Measurements from ENCODE around the gene ACP4.
"Not testable (repeated sequence)": the region's sequence is repeated elsewhere in the genome, so short reads cannot be mapped to it uniquely, and the experiment has no call there.

Gene ACP4

DNA sequence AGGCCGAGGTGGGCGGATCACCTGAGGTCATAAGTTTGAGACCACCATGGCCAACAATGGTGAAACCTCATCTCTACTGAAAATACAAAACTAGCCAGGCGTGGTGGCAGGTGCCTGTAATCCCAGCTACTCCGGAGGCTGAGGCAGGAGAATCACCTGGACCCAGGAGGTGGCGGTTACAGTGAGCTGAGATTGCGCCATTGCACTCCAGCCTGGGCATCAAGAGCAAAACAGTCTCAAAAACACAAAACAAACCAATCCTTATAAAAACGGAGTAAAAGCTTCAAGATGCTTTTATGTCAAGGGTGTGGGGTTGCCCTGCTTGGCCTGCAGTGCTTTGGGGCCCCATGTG lies 7.2 kb downstream of the ACP4 start:
- no peak for DNase-seq

DNA sequence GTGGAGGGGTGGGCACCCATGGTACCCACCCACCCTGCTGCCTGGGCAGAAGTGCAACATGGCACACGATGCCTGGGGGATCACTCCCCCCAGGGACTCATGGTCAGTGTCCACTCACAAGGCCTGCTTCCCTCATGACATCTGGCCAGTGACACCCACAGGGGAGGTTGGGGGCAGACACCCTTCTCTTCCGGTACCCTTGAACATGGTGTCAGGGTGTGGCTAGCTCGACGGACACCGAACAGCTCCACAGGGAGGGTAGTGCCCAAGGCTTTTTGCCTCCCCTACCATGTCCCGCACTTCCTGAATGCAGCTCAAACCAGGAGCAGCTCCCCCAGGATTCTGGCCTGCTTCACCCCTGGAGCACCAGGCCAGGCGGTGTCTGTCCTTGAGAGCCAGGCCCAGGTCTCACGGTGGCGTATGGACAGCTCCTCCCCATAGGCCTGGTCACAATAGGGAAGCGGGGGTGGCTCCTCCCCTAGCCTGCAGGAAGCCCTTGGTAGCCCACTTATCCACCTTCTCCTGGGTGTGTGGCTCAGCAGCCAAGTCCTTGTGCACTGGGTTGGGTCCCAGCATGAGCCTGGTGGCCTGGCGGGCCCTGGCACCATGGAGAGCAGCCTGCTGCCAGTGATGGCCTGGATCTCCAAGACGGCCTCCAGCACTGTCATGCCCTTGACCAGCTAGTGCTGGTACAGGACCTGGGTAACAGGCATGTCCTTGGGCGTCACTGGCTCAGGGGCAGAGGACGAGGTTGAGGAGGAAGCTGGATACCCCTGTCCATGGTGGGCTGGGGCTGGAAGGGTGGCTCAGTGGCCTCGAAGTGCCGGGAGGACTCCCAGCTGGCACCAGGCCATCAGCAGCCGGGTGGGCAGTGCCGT lies 7.8 kb downstream of the ACP4 start:
- DNase-seq: no peak

DNA sequence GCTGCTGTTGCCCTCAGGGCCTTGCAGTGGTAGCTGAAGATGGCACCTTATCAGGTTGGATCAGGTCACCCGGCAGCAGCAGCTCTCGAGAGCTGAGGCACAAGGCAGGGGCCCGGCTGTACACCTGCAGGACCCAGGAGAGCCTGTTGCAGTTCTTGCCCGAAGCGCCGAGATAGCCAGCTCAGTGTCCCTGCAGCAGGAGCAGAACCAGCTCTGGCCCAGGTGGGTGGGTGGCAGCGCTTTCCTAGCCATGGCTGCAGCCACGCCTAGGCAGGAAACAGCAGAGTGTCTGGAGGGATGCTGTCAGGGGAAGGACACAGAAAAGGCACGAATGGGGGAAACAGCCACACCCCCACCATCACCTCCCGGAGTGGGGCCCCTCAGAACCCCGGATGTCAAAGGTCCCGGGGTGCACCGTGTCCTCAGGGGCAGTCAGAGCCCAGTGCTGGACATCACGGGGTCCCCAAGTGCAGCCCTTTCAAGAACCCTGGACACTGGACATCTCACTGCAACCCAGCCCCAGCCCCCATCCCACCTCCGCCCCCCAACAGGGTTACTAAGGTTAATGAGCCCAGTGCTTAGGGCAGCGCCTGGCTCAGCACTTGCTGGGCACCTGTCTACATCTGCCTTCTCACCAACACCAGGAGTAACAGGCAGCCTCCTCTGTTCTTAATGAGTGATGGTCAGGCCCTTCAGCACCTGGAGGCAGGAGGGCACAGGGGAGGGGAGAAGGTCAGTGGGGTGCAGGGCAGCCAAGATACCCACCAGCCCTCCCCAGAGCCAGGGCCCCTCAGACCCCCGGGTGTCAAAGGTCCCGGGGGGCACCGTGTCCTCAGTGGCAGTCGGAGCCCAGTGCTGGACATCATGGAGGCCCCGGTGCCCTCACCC lies 8.7 kb downstream of the ACP4 start:
- no peak for DNase-seq

DNA sequence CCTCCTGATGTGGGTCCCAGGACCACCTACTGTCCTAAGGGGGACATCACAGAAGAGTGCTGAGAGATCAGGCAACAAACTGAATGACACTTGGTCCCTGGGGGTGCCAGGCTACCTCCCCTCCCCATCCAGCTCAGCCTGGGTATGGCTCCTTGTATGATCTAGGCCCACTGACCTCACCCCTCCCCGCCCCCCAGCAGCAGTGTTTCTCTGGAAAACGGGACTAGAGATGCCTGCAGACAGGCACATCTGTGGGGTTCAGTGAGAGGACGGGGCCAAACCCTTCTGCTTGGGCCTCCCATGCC lies 9.3 kb downstream of the ACP4 start:
- DNase-seq: no peak

DNA sequence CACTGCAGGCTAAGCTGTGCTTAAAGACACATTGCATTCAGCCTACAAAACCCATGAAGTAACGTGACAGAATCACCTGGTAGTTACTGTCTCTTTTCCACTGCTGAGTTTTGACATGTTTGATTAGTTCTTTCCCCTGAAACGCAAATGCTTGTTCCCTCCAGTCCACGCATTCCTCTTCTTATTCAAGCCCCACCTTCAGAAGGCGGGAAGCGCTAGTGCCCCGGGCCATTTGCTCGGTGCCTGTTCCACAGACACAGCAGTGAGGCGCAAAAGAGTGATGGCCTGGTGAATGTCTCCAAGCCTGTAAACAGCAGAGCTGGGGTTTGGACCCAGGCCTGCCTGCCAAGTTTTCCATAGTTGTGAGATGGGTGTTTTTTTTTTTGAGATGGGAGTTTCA lies 10.9 kb downstream of the ACP4 start:
- DNase-seq: no peak

DNA sequence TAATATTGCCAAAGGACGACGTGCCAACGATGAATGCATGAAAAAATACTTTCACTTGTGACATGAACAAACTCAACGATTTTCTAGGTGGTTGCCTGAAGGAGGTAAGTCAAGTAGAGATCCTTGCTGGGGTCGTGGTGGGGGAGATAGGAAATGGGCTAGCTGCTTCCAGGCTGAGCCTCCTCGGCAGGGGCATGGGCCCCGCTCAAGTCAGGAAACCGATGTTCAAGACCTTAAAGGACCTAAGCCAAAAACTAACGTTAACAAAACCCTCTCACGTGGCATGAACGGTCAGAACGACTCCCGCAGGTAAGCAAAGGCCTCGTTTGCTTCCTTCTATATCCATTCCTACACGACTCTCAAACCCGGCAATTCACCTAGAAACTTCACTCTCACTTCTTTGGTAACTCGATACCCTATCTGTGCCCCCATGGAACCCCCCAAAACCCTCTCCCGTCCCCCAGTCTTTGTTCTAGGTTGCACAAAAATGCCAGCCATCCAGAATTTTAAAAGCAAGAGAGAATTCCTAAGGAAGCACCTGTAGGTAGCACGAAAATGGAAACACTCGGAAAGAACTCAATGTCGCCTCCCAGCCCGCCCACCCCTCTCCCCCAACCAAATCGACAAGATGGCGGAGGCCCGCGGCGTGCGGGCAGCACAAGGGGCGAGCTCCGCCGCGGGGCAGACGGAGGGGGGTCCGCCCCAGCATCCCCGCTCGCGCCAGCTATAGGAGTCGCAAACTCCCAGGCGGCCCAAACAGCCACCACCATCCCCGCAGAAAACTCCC lies 13.6 kb downstream of the ACP4 start:
- DNase-seq: no peak

DNA sequence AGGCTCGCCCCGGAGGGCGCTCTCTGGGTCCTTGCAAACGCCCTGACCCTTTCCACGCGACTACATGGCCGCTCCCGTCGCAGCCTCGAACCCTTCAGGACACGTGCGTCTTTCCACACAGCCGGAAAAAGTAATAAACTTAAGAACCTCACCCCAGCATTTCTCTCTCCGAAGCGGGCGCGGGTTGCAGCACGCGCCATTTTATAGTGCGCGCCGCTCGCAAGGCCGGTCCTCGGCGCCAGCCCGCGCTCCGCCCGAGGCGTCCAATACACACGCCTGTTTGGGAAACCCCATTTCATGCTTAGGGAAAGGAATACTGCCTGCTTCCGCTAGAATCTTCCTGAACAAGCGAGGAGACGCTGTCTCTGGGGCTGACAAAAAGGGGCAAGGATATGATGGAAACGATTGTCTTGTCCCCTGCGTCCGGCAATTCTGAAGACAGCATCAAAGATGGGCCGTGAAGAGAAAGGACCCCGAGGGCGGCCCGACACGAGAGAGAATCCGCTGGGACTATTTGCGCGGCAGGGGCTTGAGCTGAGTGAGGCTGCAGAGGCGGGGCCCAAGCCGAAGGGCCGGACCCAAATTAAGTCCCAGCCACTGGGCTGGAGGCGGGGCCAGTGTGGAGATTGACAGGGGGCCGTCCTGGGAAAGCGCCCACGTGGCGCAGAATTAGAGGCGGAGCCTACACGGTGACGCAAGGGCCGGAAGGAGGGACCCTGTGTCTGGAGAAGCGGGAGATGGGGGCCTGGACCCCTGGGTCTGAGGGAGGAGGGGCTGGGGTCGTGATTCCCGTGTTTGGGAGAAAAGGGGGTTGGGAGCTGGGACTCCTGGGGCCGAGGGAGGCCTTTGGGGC lies 14.4 kb downstream of the ACP4 start:
- DNase-seq: peak; percentile 100

DNA sequence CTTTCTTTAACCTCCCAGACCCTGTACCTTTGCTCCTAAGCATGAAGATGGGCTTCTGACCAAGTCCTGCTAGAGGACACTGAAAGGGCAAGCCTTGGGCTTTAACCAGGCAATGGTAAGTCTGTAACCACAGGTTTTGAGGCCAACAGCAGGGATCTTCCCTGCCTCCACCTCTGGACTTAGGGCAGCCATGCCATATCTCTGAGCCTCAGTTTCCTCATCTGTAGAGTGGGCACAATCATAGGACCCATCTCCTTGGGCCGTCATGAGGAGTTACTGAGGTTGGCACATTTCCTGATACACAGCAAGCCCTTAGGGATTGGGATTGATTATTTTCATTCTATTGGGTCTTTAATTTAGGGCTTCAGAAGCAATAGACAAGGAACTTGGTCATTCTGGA lies 18.6 kb downstream of the ACP4 start:
- DNase-seq: no peak

DNA sequence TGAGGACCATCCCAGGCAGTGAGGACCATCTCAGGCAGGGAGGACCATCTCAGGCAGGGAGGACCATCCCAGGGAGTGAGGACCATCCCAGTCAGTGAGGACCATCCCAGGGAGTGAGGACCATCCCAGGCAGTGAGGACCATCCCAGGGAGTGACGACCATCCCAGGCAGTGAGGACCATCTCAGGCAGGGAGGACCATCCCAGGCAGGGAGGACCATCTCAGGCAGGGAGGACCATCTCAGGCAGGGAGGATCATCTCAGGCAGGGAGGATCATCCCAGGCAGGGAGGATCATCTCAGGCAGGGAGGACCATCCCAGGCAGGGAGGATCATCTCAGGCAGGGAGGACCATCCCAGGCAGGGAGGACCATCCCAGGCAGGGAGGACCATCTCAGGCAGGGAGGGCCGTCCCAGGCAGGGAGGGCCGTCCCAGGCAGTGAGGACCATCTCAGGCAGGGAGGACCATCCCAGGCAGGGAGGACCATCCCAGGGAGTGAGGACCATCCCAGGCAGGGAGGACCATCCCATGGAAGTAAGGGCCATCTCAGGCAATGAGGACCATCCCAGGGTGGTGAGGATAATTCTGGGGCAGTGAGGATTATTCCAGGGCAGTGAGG lies 21.5 kb downstream of the ACP4 start:
- DNase-seq: not testable (repeated sequence)

DNA sequence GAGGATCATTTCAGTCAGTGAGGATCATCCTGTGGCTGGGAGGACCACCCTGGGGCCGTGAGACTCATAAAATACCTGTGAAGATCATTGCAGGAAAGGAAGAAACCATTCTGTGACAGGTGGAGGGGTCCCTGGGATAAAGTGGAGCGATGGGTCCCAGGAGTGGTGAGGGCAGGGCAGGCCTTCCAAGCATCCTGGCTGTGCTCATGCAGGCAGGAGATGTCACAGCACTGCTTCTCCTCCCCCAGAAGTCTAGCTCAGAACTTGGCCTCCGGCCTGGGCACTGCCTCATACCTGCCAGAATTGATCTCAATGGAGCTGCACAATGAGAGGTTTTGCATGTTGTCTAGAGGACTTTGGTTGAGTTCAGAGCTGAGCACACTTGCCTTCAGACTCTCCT lies 22.3 kb downstream of the ACP4 start:
- DNase-seq: no peak

DNA sequence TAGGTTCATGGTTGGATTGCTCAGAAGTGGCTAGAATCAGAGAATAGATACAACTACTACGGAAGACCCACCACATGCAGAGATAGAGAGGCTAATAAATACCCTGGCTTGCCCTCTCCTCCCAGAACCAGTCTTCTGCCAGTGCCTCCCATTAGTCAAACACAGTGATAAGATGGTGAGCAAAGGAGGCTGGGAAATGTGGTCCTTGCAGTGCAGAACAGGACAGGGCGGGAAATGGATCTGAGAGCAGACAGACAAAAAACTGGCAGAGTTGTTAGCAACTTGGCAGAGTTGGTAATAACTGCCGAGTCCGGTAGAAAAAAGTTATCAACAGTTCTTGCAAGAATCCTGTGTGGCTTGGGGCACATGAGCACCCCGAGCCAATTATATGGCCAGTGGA lies 24.7 kb downstream of the ACP4 start:
- no peak for DNase-seq

DNA sequence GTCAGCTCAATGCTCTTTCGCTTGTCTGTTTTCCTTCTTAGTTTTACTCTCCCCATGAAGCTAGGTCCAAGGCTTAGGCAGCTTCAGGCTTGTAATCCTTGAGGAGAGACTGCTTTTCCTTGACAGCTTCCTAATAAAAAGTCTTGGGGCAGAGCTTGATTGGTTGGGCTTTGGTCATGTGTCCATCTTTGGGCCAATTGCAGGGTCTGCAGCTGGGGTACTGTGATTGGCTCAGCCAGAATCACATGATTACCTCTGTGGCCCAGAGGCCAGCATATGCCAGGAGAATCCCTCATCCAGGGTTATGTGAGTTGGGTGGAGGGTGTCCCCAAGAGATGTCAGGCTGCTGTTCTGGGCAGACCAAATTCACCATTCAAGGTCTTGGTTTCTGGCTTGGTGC lies 25.2 kb downstream of the ACP4 start:
- no peak for DNase-seq

DNA sequence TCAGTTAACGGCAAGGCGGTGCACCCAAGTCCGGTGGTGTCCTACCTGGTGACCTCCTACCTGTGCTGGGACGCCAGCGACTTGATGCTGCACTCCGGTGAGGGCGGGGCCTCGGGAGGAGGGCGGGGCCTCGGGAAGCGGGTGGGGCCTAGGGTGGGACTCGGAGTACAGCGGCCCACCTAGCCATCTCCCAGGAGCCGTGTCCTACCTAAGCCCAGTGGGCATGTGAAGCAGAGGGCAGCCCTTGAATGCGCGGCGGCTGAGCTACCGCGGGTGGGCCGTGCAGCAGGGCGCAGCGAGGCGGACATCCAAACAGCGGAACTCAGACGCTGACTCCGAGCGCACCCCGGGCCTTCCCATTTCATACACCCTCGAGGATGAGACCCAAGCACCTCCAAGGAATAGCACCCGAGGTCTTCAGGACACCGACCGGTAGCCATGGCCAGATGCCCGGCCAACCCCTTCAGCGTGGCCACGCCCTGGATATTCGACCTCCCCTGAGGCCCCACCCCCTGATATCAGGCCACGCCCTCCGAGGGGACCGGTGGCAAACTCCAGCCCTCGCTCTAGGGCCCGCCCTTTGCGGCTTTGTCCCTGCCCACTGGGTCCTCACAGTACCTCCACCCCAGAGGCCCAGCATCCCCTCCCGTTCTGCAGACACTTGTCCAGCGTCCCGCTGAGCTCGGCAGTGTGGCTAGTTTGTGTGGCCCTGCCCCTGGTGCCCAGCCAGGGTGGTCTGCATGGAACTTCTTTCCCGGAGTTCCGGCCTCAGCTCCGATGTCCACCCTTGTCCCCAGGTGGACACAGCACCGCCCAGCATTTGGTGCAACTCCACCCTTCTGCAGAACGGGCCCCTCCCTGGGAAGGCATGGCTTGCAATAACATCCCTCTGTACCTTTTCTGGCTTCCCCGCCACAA lies 28.0 kb downstream of the ACP4 start:
- peak; percentile 63 for DNase-seq

DNA sequence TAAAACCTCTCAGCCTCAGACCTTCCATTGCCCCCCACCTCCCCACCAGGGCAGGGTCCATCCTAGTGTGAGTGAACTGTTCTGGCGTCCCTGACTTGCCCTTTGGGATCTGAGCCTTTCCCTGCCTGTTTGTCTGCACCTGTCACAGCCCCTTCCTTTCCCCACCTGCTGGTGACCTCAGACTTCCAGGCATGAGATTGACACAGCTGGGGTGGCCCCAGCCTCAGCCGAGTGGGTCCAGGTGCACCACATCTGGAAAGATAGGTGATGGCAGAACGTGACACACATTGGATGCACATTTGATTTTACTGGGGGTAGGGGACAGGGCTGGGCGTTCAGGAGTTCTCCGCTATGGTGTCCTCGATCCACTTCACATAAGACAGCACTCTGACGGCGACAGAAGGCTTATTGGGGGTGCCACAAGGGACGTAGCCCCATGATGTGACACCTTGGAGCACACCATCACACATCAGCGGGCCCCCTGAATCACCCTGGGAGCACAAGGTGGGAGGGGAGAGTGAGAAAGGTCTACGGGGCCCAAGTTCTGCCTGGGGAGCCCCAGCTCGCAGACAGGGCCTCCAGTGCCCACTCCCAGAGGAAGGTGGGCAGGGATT lies 28.8 kb downstream of the ACP4 start:
- no peak for DNase-seq

DNA sequence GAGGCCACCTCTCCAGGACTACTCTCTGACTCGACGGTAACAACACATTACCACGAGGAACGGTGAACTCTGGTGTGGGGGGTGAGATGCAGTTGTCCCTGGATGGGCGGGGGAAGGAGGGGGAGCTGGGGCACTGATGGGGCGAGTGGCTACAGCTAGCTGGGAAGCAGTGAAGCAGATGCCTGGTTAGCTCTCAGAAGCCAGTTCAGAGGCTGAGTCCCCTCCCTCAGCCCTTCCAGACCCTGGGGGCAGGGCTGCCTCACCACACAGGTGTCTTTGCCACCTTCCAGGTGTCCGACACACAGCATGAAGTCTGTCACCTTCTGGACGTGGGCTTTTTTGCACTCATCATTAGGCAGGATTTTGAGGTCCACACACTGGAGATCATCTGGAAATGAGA lies 29.4 kb downstream of the ACP4 start:
- DNase-seq: no peak

DNA sequence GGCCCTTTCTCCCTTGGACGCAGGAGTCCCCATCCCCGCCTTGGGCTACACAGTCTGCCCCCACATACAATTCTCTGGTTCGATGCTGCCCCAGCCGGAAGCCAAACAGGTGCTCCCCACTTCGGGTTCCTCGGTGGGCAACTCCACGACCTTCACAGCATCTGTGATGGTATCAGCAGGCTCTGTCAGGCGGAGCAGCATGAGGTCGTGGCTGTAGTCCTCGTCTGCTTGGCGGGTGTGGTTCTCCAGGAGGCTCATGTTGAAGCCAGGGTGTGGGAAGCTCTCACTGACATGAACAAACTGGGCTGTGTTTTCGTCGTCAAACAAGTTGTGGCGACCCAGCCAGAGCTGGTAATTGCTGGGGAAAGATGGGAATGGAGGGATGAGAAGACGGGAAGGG lies 29.9 kb downstream of the ACP4 start:
- no peak for DNase-seq

DNA sequence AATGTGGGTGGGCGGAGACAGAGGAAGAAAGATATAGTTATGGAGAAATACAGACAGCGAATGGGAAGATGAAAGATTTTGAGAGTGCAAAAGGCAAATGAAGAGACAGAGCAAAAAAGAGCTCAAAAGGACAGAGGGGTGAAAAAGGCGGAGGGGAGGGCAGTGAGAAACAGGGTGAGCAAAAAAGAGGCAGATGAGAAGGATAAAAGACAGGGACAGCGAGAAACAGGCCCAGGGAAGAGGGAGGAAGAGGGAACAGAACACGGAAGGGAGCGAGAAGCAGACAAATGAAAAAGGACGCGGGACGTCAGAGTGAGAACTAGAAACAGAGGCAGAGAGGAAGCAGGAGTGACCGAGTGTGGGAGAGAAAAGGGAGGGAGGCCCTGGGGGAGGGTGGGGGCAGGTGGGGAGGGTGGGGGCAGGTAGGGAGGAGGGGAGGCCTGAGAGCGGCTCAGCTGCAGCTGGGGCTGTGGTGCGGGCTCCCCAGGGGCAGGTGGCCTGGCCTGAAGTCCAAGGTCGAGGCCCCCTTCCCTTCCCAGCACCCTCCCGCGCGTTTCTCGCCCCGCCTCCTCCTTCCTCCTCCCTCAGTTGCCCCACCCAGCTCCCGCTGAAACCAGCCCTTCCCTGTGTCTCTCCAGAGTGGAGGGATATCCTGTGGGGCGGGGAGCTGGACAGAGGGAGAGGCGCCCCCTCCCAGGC lies 30.5 kb downstream of the ACP4 start:
- no peak for DNase-seq

DNA sequence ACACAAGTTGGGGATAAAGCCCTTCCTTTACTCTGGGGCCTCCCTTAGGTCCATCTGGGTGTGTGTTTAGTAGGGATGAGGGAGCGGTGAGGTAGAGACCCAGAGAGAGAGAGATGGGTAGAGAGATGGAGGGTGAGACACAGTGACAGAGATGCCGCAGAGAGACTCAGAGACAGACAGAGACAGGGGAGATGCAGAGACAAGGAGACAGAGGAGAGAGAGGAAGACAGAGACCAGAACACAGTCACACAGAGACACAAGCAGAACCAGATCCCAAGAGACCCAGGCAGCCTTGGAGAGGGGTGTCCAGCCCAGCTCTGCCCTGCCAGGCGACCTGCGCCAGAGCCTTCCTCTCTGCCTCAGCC lies 31.0 kb downstream of the ACP4 start:
- no peak for DNase-seq

DNA sequence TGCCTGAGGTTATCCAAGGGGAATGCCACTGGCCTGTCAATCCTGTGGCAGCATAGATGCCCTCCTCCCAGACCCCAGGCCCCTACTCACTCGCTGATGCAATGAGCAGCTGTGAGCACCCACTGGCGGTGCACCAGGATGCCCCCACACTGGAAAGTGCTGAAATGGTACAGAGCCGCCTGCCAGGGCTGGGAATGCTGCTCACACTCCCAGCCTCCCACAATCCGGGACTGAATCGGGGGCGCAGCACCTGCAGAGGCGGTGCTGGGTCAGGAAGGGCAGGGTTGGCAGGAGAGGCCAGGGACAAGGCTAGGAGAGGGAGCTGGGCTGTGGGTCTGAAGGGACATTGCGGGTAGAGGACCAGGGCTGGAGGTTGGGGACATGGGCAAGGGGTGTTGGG lies 31.4 kb downstream of the ACP4 start:
- DNase-seq: no peak
